ENCODE results near the gene ESYT3. TPM values are rescaled to one million over a fixed set of nuclear protein-coding genes. Genes with fewer than 3 reads are reported as not detected.

ESYT3 gene
- total RNA-seq, 1 donor from 2014 or later = not detected

GRCh38 chr3:138394156-138394555 lies 40.3 kb upstream of the ESYT3 start:
- no peak for DNase-seq (ENCODE audit: low spot score in 2 of 2)
- H3K36me3 ChIP-seq = peaks cover 8 to 10% of the 10 kb centered on the region in 2 donors
- peaks cover 0 to 10% of the 10 kb centered on the region in 2 donors for H3K4me1 ChIP-seq
- H3K9me3 ChIP-seq = no peaks in the 10 kb centered on the region
- no peak overlapping the region for H3K27ac ChIP-seq
- no peaks in the 10 kb centered on the region for H3K27me3 ChIP-seq
- no peak for TF ChIP-seq CTCF (IDR thresholded peaks at IDR 0.05)
- intact Hi-C loops (cut with DNase I) = no loop called here
- H3K4me3 ChIP-seq = no peak overlapping the region

- no peak for TF ChIP-seq CTCF (IDR thresholded peaks at IDR 0.05)
- H3K4me1 ChIP-seq = peaks cover 0 to 7% of the 10 kb centered on the region in 2 donors
- H3K27ac ChIP-seq = no peak overlapping the region
- peaks cover 10 to 11% of the 10 kb centered on the region in 2 donors for H3K36me3 ChIP-seq
- H3K9me3 ChIP-seq = no peaks in the 10 kb centered on the region
- H3K27me3 ChIP-seq = no peaks in the 10 kb centered on the region
- DNase-seq (ENCODE audit: low spot score in 2 of 2) = peak in 1 of 2 donors; percentile 34
- intact Hi-C loops (cut with DNase I) = no loop called here
- no peak overlapping the region for H3K4me3 ChIP-seq
Measured at GRCh38 chr3:138394686-138395085, 39.7 kb upstream of the ESYT3 start.

DNA sequence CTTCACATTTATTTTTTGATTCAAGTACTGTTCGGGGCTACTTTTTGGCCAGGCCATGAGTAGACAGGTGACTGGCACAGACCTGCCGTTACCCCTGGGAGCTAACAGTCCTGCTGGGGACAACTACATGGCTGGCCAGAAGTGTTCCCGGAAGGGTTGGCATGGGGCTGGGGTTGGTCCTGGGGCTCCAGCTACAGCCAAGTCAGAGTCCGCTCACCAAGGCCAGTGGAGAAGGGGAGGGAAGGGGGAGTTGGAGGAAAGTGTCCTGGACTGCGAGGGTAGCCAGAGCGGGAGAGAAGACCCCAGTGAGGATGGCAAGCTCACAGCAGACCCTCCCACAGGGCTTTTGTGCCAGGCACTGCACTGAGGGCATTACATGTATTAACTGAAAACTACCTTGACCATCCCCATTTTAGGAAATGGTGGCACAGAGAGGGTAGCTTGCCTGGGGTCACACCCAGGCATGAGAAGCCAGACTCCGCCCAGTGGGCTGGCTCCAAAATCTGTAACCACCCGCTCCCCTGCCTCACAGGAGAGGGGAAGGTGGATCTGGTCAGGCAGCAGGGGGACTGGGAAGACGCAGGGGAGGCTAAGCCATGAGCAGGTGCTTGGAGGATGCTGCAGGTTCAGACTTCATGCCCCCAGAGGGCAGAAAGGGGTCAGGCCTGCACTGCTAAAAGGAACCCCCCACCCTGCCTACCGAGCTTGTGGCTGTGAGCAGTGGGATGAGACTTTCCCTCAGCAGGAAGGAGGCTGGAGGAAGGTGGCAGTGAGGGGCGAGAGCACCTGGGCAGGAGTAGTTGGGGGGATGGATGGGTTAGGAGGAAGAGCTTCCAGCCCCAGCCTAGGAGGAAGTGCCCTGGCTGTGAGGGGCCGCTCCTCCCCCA lies 38.3 kb upstream of the ESYT3 start:
- intact Hi-C loops (cut with DNase I) = no loop called here
- H3K4me1 ChIP-seq = no peaks in the 10 kb centered on the region
- H3K4me3 ChIP-seq = no peak overlapping the region
- peaks cover 20 to 26% of the 10 kb centered on the region in 2 donors for H3K36me3 ChIP-seq
- H3K27me3 ChIP-seq = no peaks in the 10 kb centered on the region
- H3K27ac ChIP-seq = no peak overlapping the region
- peak in 1 of 2 donors; percentile 46 for DNase-seq (ENCODE audit: low spot score in 2 of 2)
- H3K9me3 ChIP-seq = no peaks in the 10 kb centered on the region
- no peak for TF ChIP-seq CTCF (IDR thresholded peaks at IDR 0.05)

- H3K36me3 ChIP-seq = peaks cover 26 to 33% of the 10 kb centered on the region in 2 donors
- DNase-seq (ENCODE audit: low spot score in 2 of 2) = no peak
- no peaks in the 10 kb centered on the region for H3K9me3 ChIP-seq
- no peak overlapping the region for H3K4me3 ChIP-seq
- no peaks in the 10 kb centered on the region for H3K27me3 ChIP-seq
- intact Hi-C loops (cut with DNase I) = no loop called here
- no peak overlapping the region for H3K27ac ChIP-seq
- no peaks in the 10 kb centered on the region for H3K4me1 ChIP-seq
- TF ChIP-seq CTCF (IDR thresholded peaks at IDR 0.05) = no peak
Measured at GRCh38 chr3:138396752-138397410, 37.5 kb upstream of the ESYT3 start.

GRCh38 chr3:138397983-138398382 lies 36.4 kb upstream of the ESYT3 start:
- intact Hi-C loops (cut with DNase I) = no loop called here

More at GRCh38 chr3:138397983-138398382, 36.4 kb upstream of the ESYT3 start:
- H3K4me3 ChIP-seq = no peak overlapping the region
- no peak overlapping the region for H3K27ac ChIP-seq
- no peaks in the 10 kb centered on the region for H3K4me1 ChIP-seq
- no peaks in the 10 kb centered on the region for H3K27me3 ChIP-seq
- no peaks in the 10 kb centered on the region for H3K9me3 ChIP-seq
- TF ChIP-seq CTCF (IDR thresholded peaks at IDR 0.05) = no peak
- peaks cover 32 to 44% of the 10 kb centered on the region in 2 donors for H3K36me3 ChIP-seq
- peak in 1 of 2 donors; percentile 22 for DNase-seq (ENCODE audit: low spot score in 2 of 2)
